Peyer's patch (tissue), 4 donors: ENCODE data around the gene NFATC4. TPM values are rescaled to one million over a fixed set of nuclear protein-coding genes. Genes with fewer than 3 reads are reported as not detected.
"Not testable (repeated sequence)": the region's sequence is repeated elsewhere in the genome, so short reads cannot be mapped to it uniquely, and the experiment has no call there.

Experiments
- DNase-seq, 3 donors: peaks; one replicate each; pipeline ENCODE4 v3.0.0-alpha.2; 2017 to 2019
- H3K27ac ChIP-seq, 4 donors: fragments of 200-600 bp; sonication (generic); one replicate each; pipeline ENCODE4 v1.5.1; 2016 to 2019
- H3K27me3 ChIP-seq, 2 donors: fragments of 200-600 bp; sonication (generic); one replicate each; pipeline ENCODE4 v1.5.1; 2019
- H3K36me3 ChIP-seq, 3 donors: fragments of 200-600 bp; sonication (generic); one replicate each; pipeline ENCODE4 v1.5.1; 2016 to 2019
- H3K4me1 ChIP-seq, 4 donors: fragments of 200-600 bp; sonication (generic); one replicate each; pipeline ENCODE4 v1.5.1; 2016 to 2019
- H3K4me3 ChIP-seq, 4 donors: fragments of 200-600 bp; sonication (generic); 1 replicate in 3 of 4; 2 replicates in 1 of 4; pipeline ENCODE4 v1.5.1; 2016 to 2019; ENCODE audit warnings: mild to moderate bottlenecking in 1 of 4
- H3K9me3 ChIP-seq, 4 donors: fragments of 200-600 bp; sonication (generic); one replicate each; pipeline ENCODE4 v1.5.1; 2016 to 2019; ENCODE audit warnings: mild to moderate bottlenecking in 1 of 4
- CTCF ChIP-seq, 6 experiments: fragments of 450-650 bp in 4 of 6; fragments of 200-600 bp in 2 of 6; sonication (generic) in 1 of 6; IDR thresholded peaks; one replicate each; pipeline ENCODE4 v1.5.1; 2017 to 2019; ENCODE audit warnings: antibody characterized with exemption in 6 of 6, mild to moderate bottlenecking in 3 of 6, moderate library complexity in 1 of 6
- POLR2A ChIP-seq, 2 donors: fragments of 450-650 bp; IDR thresholded peaks; one replicate each; pipeline ENCODE4 v1.5.1; 2017; ENCODE audit warnings: antibody characterized with exemption in 2 of 2, mild to moderate bottlenecking in 2 of 2, moderate library complexity in 2 of 2
- total RNA-seq, 4 donors: library from RNA; depleted of rRNA; stranded (reverse); fragments of >200 nt; gene quantifications; one replicate each; pipeline ENCODE4 v1.1.0, GENCODE V29; 2016

NFATC4 gene
- total RNA-seq, 4 donors from 2014 or later, result 6.5 to 52.0 (median 21.5) TPM

GRCh38 chr14:24325041-24325530 is 42.9 kb upstream of the NFATC4 start:
- H3K27me3 ChIP-seq, result no peaks in the 10 kb centered on the region

GRCh38 chr14:24325963-24326362 is 42.0 kb upstream of the NFATC4 start:
- Histone ChIP-seq H3K36me3 (no peaks in the 10 kb centered on the region), H3K27ac (no peak overlapping the region), H3K27me3 (no peaks in the 10 kb centered on the region), H3K4me3 (no peak overlapping the region), H3K4me1 (no peaks in the 10 kb centered on the region), H3K9me3 (no peaks in the 10 kb centered on the region)
- no peak for DNase-seq
- TF ChIP-seq POLR2A (IDR thresholded peaks at IDR 0.05), result no peak

More at GRCh38 chr14:24325041-24325530, 42.9 kb upstream of the NFATC4 start:
- Histone ChIP-seq H3K4me3 (no peak overlapping the region), H3K27ac (no peak overlapping the region), H3K4me1 (no peaks in the 10 kb centered on the region), H3K36me3 (no peaks in the 10 kb centered on the region), H3K9me3 (no peaks in the 10 kb centered on the region)
- TF ChIP-seq POLR2A (IDR thresholded peaks at IDR 0.05), result no peak
- no peak for TF ChIP-seq CTCF (IDR thresholded peaks at IDR 0.05)
- DNase-seq, result no peak

GRCh38 chr14:24327303-24327702 is 40.7 kb upstream of the NFATC4 start:
- H3K9me3 ChIP-seq, result no peaks in the 10 kb centered on the region
- H3K27ac ChIP-seq, result no peak overlapping the region
- no peaks in the 10 kb centered on the region for H3K36me3 ChIP-seq
- no peaks in the 10 kb centered on the region for H3K27me3 ChIP-seq
- peaks cover 0 to 3% (median 2%) of the 10 kb centered on the region in 4 donors for H3K4me1 ChIP-seq
- no peak for DNase-seq
- no peak overlapping the region for H3K4me3 ChIP-seq
- TF ChIP-seq CTCF (IDR thresholded peaks at IDR 0.05), result no peak
- TF ChIP-seq POLR2A (IDR thresholded peaks at IDR 0.05), result no peak

- not testable (repeated sequence) for H3K4me1 ChIP-seq, H3K9me3 ChIP-seq, H3K4me3 ChIP-seq, H3K36me3 ChIP-seq, H3K27me3 ChIP-seq, H3K27ac ChIP-seq
- DNase-seq, result peak in 1 of 3 donors; percentile 82
- peak; percentile 20 to 86 (median 66) for TF ChIP-seq CTCF (IDR thresholded peaks at IDR 0.05)
Measured at GRCh38 chr14:24327914-24328313, 40.1 kb upstream of the NFATC4 start.

- Histone ChIP-seq H3K27ac (peak overlapping the region in 1 of 4 donors; percentile 45), H3K9me3 (no peaks in the 10 kb centered on the region), H3K36me3 (no peaks in the 10 kb centered on the region), H3K4me1 (peaks cover 5 to 19% (median 19%) of the 10 kb centered on the region in 4 donors), H3K27me3 (no peaks in the 10 kb centered on the region), H3K4me3 (no peak overlapping the region)
- TF ChIP-seq CTCF (IDR thresholded peaks at IDR 0.05) (no peak), POLR2A (IDR thresholded peaks at IDR 0.05) (no peak)
- no peak for DNase-seq
Measured at GRCh38 chr14:24329073-24329663, 38.8 kb upstream of the NFATC4 start.

GRCh38 chr14:24329736-24330135 is 38.2 kb upstream of the NFATC4 start:
- TF ChIP-seq CTCF (IDR thresholded peaks at IDR 0.05) (no peak), POLR2A (IDR thresholded peaks at IDR 0.05) (no peak)
- Histone ChIP-seq H3K27ac (peak overlapping the region in 1 of 4 donors; percentile 45), H3K36me3 (no peaks in the 10 kb centered on the region), H3K4me1 (peaks cover 5 to 25% (median 24%) of the 10 kb centered on the region in 4 donors), H3K9me3 (no peaks in the 10 kb centered on the region), H3K27me3 (peaks cover 0 to 5% of the 10 kb centered on the region in 2 donors), H3K4me3 (no peak overlapping the region)
- DNase-seq, result peak in 2 of 3 donors; percentile 59 to 87
